HFF-Myc (cell line): ENCODE measurements around the gene RAB37.

Source experiments
- DNase-seq: peaks from one replicate; pipeline ENCODE4 v3.0.0-alpha.2; 2011; ENCODE audit warnings: low read depth; ENCODE audit errors: extremely low read depth
- H3K4me3 ChIP-seq: replicated peaks from 2 replicates; pipeline ENCODE4 v1.5.1; 2011; ENCODE audit warnings: low read depth, mild to moderate bottlenecking, control low read depth, low read length
- CTCF ChIP-seq: IDR thresholded peaks from 2 replicates; pipeline ENCODE4 v1.5.1; 2012; ENCODE audit warnings: mild to moderate bottlenecking, low read depth, low read length, control low read depth; ENCODE audit errors: missing control alignments

Gene RAB37

GRCh38 chr17:74736513-74737298 lies at the start of gene RAB37:
RAB37 (plus strand) TSS chr17:74737256; CDS start chr17:74737273, 17 bp downstream.
- no peak within 1 kb of the TSS for H3K4me3 ChIP-seq
- peak; percentile 29 for TF ChIP-seq CTCF
- DNase-seq, result no peak

- no peak for TF ChIP-seq CTCF
- no peak for DNase-seq
- no peak overlapping the region for H3K4me3 ChIP-seq
These were observed 49.2 kb upstream of the RAB37 start for GRCh38 chr17:74687886-74688285.

- no peak overlapping the region for H3K4me3 ChIP-seq
- DNase-seq, result no peak
- no peak for TF ChIP-seq CTCF
These were observed 46.6 kb upstream of the RAB37 start for GRCh38 chr17:74690409-74690825.

- TF ChIP-seq CTCF, result no peak
- DNase-seq, result no peak
- H3K4me3 ChIP-seq, result no peak overlapping the region
These were observed 45.9 kb upstream of the RAB37 start for GRCh38 chr17:74691151-74691550.

GRCh38 chr17:74694081-74694480 lies 43.0 kb upstream of the RAB37 start:
- no peak for DNase-seq
- no peak overlapping the region for H3K4me3 ChIP-seq
- no peak for TF ChIP-seq CTCF

- no peak for TF ChIP-seq CTCF
- no peak overlapping the region for H3K4me3 ChIP-seq
- DNase-seq, result no peak
These were observed 41.4 kb upstream of the RAB37 start for GRCh38 chr17:74695629-74696028.
